Activated CD8-positive, alpha-beta memory T cell treated with anti-CD3 and anti-CD28 coated beads, Interleukin-2, amount 50 U/mL, for 24 hours (primary cell): ENCODE results near the gene HTN3.
"Not testable (repeated sequence)": the region's sequence is repeated elsewhere in the genome, so short reads cannot be mapped to it uniquely, and the experiment has no call there.

Source experiments
- DNase-seq: peaks from one replicate; pipeline ENCODE4 v3.0.0-alpha.2; 2020; ENCODE audit errors: extremely low read depth

The HTN3 gene

DNA sequence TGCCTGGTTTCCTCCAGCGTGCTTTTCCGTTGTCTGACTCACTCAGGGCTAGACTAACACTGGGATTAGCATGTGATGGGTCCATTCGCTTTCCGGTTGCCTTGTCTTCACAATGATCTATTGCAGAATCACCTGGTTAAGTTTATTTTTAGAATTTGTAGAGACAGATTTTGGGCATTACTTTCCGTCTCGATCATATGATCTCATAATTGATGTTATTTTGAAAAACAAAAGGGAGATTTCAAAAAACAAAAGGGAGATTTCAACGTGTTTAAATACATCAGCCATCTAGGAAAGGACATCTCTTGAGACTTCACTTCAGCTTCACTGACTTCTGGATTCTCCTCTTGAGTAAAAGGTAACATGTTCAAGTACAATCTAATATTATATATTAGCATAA is at the start of gene HTN3:
Gene HTN3 (plus strand): TSS at position 301 of the 400 bp plus-strand sequence. CDS start 2,282 bp downstream, outside the sequence.
- DNase-seq = not testable (repeated sequence)

DNA sequence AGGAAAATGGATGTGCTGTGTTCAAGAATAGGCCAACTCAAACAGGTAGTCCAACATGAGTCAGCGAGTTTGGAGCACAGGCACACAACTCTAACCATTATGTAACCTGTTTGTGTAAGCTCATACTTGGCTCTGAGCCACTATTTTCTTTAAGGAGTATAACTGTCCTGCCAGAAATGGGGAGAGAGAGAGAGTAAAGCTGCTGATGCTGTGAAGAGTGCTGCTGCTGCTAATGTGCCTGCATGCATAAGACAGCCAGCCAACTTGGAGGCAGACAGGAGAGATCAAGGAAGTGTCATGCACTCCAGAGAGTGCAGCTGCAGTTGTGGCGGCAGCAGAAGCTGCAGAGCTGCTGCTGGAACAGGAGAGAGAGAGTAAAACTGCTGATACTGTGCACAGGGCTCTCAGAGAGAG is 44.2 kb upstream of the HTN3 start:
- DNase-seq = no peak

DNA sequence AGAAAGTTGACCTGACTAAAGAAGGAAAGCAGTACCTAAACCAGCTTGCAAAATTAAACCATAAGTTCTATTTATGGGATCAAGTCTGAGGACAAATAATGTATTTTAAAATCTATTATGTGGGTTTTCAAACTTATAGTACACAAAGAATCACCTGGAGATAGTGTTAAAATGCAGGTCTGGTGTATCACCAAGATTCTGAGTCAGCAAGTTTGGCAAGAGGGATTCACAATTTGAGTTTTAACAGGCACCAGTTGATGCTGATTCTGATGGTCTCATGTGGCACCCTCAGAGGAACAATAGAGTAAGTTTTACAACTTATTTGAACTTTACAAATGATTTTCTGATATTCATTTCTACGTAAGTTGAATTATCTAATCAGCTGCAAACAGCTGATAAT is 41.6 kb upstream of the HTN3 start:
- no peak for DNase-seq

DNA sequence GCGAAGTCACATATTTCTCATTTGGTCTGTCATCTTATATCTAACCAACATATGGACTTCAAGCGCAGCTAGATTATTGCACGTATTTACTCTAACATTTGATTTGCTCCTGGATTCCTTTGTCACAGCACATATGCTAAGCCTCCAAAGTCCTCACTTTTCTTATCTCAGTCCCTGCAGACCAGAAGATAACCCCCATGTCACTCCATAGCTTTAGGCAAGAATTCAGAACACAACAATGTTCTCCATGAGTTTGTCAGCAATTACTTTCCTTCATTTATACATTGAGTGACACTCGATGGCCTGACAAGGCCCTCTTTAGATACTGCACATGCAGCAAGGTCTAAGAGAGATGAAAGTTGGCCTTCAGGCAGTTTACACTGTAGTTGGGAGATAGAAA is 37.2 kb upstream of the HTN3 start:
- DNase-seq = no peak

DNA sequence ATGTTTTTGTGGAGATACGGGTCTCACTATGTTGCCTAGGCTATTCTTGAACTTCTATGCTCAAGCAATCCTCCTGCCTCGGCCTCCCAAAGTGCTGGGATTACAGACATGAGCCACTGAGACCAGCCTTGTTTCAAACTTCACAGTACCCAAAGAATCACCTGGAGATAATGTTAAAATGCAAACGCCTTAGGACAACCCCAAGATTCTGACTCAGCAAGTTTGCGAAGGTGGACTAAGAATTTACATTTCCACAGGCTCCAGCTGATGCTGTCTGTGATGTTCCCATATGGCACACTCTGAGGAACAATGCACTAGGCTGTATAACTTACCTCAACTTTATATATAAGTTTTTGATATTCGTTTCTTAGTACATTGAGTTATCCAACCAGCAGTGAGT is 33.5 kb upstream of the HTN3 start:
- DNase-seq = no peak

DNA sequence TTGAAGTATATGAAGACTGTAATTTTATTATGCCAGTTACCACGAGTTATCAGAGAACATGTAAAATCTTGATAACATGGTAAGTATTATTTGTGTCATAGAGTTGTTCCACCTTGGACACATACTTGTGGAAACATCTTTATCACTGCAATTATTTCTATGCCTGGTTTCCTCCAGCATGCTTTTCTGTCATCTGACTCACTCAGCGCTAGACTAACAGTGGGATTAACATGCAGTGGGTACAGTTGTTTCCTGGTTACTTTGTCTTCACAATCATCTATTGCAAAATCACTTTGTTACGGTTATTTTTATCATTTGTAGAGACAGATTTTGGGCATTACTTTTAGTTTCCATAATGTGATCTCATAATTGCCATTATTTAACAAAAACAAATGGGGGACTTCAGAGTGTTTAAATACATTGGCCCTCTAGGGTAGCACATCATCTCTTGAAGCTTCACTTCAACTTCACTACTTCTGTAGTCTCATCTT is 32.7 kb upstream of the HTN3 start, which contains the start of gene STATH:
Gene STATH (plus strand): TSS at position 441 of the 491 bp plus-strand sequence. CDS start 2,472 bp downstream, outside the sequence.
- no peak for DNase-seq

DNA sequence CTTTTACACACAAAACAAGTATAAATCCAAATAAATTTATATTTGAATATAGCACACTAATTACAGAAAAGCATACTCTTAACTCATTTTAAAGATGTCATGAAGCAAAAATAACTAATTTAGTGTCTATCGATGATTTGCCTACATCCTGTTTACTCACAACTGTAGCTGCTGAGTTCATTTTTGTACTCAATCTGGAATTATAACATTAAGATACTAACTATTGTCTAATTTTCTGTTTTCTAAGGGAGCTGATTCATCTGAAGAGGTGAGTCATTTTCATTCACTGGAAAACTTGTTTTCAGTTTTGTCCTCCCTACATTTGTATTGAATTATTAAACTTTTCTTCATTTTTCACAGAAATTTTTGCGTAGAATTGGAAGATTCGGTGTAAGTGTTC is 28.8 kb upstream of the HTN3 start:
- DNase-seq = no peak

DNA sequence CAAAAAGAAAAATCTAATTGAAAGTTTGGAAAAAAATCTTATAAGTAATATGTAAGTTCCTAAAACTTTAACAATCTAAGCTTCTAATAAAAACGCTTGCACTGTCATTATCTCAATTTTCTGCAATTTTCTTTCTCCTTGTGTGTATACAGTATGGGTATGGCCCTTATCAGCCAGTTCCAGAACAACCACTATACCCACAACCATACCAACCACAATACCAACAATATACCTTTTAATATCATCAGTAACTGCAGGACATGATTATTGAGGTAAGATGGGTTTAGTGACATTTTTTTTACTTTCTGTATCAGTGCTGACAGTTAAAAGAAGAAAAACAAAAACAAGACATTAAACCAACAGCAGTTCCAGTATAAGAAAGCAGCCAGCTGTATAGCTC is 27.5 kb upstream of the HTN3 start:
- DNase-seq = no peak

DNA sequence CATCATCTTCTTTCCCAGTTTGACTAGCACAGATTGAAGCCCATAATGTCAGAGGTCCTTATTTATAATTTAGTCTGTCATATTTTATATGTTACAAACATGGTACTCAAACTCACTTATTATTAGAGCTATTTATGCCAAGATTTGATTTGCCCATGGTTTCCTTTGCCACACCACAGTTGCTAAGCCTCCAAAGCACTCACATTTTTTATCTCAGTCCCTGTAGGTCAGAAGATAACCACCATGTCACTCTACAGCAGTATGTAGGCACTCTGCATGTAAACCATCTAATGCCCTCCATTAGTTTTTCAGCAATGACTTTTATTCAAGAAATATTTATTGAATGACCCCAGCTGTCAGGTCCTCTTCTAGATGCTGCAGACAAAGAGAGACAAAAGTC is 25.8 kb upstream of the HTN3 start:
- DNase-seq = no peak

DNA sequence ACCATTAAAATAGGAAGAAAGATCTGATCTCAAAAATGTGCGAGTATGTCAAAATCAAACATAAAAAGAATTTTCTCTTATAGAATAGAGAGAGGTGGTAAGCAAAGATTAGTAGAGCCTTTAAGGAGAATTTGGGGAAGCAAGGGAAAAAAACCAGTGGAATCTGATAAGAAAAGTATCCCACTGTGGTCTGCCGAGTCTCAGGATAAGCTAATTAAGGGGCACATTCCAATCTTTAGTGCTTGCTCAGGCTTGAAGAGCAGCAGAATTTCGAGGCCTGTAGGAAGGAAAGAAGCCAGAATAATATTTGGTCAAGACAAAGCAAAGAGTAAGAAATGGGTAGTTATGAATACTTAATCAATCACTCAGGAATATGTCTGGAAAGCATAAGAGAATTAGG is 19.5 kb upstream of the HTN3 start:
- no peak for DNase-seq

DNA sequence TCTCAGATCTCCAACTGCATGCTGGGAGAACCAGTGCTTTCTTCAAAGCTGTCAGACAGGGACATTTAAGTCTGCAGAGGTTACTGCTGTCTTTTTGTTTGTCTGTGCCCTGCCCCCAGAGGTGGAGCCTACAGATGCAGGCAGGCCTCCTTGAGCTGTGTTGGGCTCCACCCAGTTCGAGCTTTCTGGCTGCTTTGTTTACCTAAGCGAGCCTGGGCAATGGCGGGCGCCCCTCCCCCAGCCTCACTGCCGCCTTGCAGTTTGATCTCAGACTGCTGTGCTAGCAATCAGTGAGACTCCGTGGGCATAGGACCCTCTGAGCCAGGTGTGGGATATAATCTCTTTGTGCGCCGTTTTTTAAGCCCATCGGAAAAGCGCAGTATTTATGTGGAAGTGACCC is 9.3 kb upstream of the HTN3 start:
- not testable (repeated sequence) for DNase-seq

DNA sequence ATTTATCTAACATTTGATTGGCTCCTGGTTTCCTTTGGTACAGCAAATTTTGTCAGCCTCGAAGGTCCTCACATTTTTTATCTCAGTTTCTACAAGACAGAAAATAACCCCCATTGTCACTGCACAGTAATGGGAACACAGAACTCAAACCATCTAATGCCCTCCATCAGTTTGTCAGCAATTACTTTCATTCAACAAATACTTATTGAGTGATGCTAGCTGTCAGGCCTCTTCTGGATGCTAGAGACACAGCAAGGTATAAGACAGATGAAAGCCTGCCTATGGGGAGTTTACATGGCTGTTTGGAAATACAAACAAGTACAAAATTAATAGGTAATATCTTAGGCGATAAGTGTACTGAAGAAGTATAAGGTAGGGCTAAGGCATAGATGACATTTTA is 5.0 kb upstream of the HTN3 start:
- no peak for DNase-seq

DNA sequence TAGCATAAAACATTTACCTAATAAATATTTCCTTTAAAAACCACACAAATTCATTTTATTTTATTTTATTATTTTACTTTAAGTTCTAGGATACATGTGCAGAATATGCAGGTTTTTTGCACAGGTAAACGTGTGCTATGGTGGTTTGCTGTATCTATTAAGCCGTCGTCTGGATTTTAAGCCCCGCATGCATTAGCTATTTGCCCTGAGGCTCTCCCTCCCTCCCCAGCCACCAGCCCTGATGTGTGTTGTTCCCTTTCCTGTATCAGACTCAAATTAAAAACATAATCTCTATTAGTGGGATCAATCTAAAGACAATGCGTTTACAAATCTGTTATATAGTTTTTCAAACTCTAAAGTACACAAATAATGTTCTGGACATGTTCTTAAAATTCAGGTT is 1.2 kb upstream of the HTN3 start:
- no peak for DNase-seq

DNA sequence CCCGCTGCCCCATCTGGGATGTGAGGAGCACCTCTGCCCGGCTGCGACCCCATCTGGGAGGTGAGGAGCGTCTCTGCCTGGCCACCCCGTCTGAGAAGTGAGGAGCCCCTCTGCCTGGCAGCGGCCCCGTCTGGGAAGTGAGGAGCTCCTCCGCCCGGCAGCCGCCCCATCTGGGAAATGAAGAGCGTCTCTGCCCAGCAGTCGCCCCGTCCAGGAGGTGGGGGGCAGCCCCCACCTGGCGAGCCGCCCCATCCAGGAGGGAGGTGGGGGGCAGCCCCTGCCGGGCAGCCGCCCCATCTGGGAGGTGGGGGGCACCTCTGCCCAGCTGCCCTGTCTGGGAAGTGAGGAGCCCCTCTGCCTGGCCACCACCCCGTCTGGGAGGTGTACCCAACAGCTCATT is 9.3 kb downstream of the HTN3 start:
- DNase-seq = not testable (repeated sequence)

DNA sequence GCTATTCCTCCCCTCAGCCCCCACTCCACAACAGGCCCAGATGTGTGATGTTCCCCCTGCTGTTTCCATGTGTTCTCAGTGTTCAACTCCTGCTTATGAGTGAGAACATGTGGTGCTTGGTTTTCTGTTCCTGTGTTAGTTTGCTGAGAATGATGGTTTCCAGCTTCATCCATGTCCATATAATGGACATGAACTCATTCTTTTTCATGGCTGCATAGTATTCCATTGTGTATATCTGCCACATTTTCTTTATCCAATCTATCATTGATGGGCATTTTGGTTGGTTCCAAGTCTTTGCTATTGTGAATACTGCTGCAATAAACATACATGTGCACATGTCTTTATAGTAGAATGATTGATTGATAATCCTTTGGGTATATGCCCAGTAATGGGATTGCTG is 11.7 kb downstream of the HTN3 start:
- not testable (repeated sequence) for DNase-seq

DNA sequence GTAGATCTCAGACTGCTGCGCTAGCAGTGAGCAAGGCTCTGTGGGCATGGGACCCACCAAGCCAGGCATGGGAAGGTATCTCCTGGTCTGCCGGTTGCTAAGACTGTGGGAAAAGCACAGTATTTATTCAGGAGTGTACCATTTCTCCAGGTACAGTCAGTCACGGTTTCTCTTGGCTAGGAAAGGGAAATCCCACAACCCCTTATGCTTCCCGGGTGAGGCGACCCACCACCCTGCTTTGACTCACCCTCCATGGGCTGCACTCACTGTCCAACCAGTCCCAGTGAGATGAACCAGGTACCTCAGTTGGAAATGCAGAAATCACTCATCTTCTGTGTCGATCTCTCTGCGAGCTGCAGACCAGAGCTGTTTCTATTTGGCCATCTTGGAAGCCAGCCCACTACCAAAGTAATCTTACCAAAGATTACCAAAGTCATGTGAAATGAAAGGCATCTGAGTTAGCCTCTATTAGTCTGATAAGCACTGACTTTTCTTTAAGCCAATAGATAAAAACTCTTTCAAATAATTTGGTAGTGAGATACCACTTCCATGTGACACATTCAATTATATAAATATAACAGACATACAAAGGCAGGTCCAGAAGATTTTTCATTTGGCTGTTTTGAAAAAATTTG is 13.5 kb downstream of the HTN3 start:
- no peak for DNase-seq

DNA sequence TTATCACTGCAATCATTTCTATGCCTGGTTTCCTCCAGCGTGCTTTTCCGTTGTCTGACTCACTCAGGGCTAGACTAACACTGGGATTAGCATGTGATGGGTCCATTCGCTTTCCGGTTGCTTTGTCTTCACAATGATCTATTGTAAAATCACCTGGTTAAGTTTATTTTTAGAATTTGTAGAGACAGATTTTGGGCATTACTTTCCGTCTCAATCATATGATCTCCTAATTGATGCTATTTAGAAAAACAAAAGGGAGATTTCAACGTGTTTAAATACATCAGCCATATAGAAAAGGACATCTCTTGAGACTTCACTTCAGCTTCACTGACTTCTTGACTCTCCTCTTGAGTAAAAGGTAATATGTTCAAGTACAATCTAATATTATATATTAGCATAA is 21.9 kb downstream of the HTN3 start, which contains the start of gene HTN1:
Gene HTN1 (plus strand): TSS at position 301 of the 400 bp plus-strand sequence. CDS start 2,639 bp downstream, outside the sequence.
- DNase-seq = not testable (repeated sequence)

DNA sequence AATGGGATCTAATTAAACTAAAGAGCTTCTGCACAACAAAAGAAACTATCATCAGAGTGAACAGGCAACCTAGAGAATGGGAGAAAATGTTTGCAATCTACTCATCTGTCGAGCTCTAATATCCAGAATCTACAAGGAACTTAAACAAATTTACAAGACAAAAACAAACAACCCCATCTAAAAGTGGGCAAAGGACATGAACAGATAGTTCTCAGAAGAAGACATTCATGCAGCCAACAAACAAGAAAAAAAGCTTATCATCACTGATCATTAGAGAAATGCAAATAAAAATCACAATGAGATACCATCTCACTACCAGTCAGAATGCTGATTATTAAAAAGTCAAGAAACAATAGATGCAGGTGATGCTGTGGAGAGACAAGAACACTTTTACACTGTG is 28.3 kb downstream of the HTN3 start:
- not testable (repeated sequence) for DNase-seq

DNA sequence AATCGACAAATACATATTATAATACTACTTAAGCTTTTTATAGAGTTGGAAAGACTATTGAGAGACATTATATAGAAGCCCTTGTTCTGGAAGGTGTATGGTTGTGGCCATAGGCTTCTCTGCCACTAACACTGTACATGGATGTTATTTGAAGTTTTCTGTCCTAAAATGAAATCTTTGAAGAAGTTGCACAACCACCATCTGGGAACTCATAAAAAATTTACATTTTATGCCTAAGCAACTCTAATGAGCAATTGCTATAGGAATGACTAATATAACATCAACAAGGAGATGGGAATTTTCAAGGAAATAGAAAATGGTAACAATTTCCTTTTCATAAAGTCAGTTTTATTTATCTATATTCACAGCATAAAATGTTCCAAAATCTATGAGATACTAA is 29.4 kb downstream of the HTN3 start:
- DNase-seq = no peak

DNA sequence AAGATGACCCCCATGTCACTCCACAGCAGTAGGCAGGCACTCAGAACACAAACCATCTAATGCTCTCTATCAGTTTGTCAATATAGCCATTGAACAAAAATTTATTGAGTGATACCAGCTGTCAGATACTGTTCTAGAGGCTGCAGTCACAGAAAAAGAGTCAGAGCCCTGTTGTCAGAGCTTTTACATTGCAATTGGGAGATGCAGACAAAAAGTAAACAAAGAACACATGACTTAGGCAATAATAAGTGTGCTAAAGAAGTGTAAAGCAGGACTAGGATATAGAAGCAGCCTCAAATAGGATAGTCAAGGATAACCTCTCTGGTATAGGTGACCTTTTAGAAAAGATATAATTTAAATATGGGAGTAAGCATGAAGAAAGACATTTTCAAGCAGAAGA is 30.9 kb downstream of the HTN3 start:
- DNase-seq = no peak

DNA sequence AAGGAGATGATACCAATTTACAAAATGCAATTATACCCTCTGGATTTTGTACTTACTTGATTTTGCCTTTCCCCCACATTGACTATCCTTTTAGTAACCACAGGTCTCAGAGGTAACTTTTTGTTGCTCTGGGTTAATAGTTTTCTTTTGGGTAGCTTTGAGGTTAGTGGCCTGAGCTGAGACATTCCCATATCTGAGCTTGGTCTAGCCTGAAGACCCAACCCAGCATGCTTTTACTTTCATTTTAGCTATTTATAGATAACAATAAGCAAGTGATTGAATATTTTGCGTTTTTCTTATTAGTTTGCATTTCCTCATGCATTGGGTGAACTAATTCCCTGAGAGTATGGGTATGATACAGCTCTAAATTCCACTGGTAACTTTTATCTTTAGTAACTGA is 33.7 kb downstream of the HTN3 start:
- DNase-seq = no peak

DNA sequence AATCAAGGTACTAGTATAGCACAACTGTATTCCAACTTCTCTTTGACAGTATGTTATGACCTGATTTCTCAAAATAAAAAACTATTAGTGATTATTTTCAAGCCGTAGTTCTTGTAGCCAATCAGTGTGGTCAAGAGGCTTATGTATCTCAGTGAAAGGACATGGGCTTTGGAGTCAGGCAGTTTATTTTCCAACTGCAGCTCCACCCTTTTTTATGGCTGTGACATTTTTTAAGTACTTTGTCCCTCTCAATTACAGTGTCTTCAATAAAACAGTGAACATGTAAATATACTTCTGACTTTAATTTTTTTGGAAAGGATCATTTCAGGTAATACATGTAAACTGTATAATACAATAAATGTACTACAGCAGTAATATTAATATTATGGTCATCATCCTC is 51.9 kb downstream of the HTN3 start:
- DNase-seq = no peak
